Neuronal stem cell (in vitro differentiated cells): ENCODE measurements around the gene NDUFS7.

Experiments
- DNase-seq: peaks from one replicate; pipeline ENCODE4 v3.0.0-alpha.2; 2013; ENCODE audit warnings: low spot score
- H2AFZ ChIP-seq: one replicate; pipeline ENCODE4 v1.6.1; 2013; ENCODE audit warnings: mild to moderate bottlenecking, low read length, inconsistent platforms
- H2AK5ac ChIP-seq: 2 replicates; pipeline ENCODE4 v1.6.1; 2013; ENCODE audit warnings: low read depth, mild to moderate bottlenecking, inconsistent platforms, low read length, moderate library complexity, mixed read lengths
- H2BK120ac ChIP-seq: 2 replicates; pipeline ENCODE4 v1.6.1; 2013; ENCODE audit warnings: low read depth, mild to moderate bottlenecking, inconsistent platforms, low read length, moderate library complexity, mixed read lengths
- H2BK12ac ChIP-seq: one replicate; pipeline ENCODE4 v1.6.1; 2013; ENCODE audit warnings: low read length, inconsistent platforms
- H2BK15ac ChIP-seq: 2 replicates; pipeline ENCODE4 v1.6.1; 2013; ENCODE audit warnings: mild to moderate bottlenecking, low read length, inconsistent platforms, mixed read lengths
- H2BK5ac ChIP-seq: one replicate; pipeline ENCODE4 v1.6.1; 2013; ENCODE audit warnings: inconsistent platforms, mild to moderate bottlenecking, low read length, moderate library complexity
- H3K14ac ChIP-seq: one replicate; pipeline ENCODE4 v1.6.1; 2013; ENCODE audit warnings: low read length, inconsistent platforms
- H3K18ac ChIP-seq: 2 replicates; pipeline ENCODE4 v1.6.1; 2013; ENCODE audit warnings: low read length, inconsistent platforms
- H3K23ac ChIP-seq: 2 replicates; pipeline ENCODE4 v1.6.1; 2013; ENCODE audit warnings: low read depth, mild to moderate bottlenecking, mixed read lengths, low read length, inconsistent platforms; ENCODE audit not compliant: poor library complexity
- H3K27ac ChIP-seq: replicated peaks from 3 replicates; pipeline ENCODE4 v1.5.1; 2013; ENCODE audit warnings: low read length, inconsistent platforms
- H3K27me3 ChIP-seq, 3 experiments: 2 replicates each; pipeline ENCODE4 v1.6.1; 2013; ENCODE audit warnings: low read length in 3 of 3, mild to moderate bottlenecking in 2 of 3, inconsistent platforms in 1 of 3, low read depth in 1 of 3, mixed read lengths in 1 of 3, moderate library complexity in 1 of 3; ENCODE audit not compliant: control insufficient read depth in 3 of 3, insufficient read depth in 3 of 3
- H3K36me3 ChIP-seq, 2 donors: replicated peaks in 1 of 2; 2 replicates each; pipeline ENCODE4 v1.6.1; 2013; ENCODE audit warnings: low read length in 2 of 2; ENCODE audit not compliant: control insufficient read depth in 2 of 2, insufficient read depth in 2 of 2
- H3K4ac ChIP-seq: 2 replicates; pipeline ENCODE4 v1.6.1; 2013; ENCODE audit warnings: inconsistent platforms, mild to moderate bottlenecking, low read length, moderate library complexity
- H3K4me1 ChIP-seq, 2 donors: 1 replicate in 1 of 2; 2 replicates in 1 of 2; pipeline ENCODE4 v1.6.1; 2013; ENCODE audit warnings: low read length in 2 of 2, low read depth in 1 of 2; ENCODE audit not compliant: control insufficient read depth in 2 of 2, insufficient read depth in 1 of 2
- H3K4me2 ChIP-seq: one replicate; pipeline ENCODE4 v1.6.1; 2013; ENCODE audit warnings: mild to moderate bottlenecking, low read length, inconsistent platforms; ENCODE audit not compliant: insufficient read depth, poor library complexity, severe bottlenecking
- H3K4me3 ChIP-seq, 2 donors: 2 replicates each; pipeline ENCODE4 v1.5.1; 2013; ENCODE audit warnings: low read length in 2 of 2, mild to moderate bottlenecking in 2 of 2, inconsistent platforms in 1 of 2, moderate library complexity in 1 of 2
- H3K79me1 ChIP-seq: one replicate; pipeline ENCODE4 v1.6.1; 2013; ENCODE audit warnings: low read depth, mild to moderate bottlenecking, inconsistent platforms, low read length, moderate library complexity
- H3K9ac ChIP-seq: one replicate; pipeline ENCODE4 v1.6.1; 2013; ENCODE audit warnings: mild to moderate bottlenecking, low read depth, low read length, inconsistent platforms; ENCODE audit not compliant: poor library complexity
- H3K9me3 ChIP-seq, 2 donors: replicated peaks in 1 of 2; 2 replicates each; pipeline versions ENCODE3 to v1.6.1; 2013; ENCODE audit warnings: low read length in 2 of 2, mild to moderate bottlenecking in 2 of 2, inconsistent platforms in 1 of 2, low read depth in 1 of 2, mixed read lengths in 1 of 2, moderate library complexity in 1 of 2; ENCODE audit not compliant: control insufficient read depth in 2 of 2, insufficient read depth in 1 of 2
- H4K8ac ChIP-seq: one replicate; pipeline ENCODE4 v1.6.1; 2013; ENCODE audit warnings: low read depth, mild to moderate bottlenecking, inconsistent platforms, low read length, moderate library complexity
- H4K91ac ChIP-seq: one replicate; pipeline ENCODE4 v1.6.1; 2013; ENCODE audit warnings: low read length, low read depth, mild to moderate bottlenecking, inconsistent platforms; ENCODE audit not compliant: poor library complexity
- WGBS, 2 donors: extraction: QIAGEN DNeasy Blood & Tissue Kit; methylation state at CpG; one replicate each; pipeline ENCODE4 v1.1.7; 2013; ENCODE audit warnings: missing lambda C conversion rate in 2 of 2, mixed read lengths in 1 of 2; ENCODE audit not compliant: insufficient read length in 2 of 2, insufficient replicate concordance in 1 of 2; ENCODE audit errors: extremely low coverage in 2 of 2; 5-methylcytosine and 5-hydroxymethylcytosine counted together

NDUFS7 gene

GRCh38 chr19:1425102-1425837 lies 41.6 kb downstream of the NDUFS7 start:
- Histone ChIP-seq H3K9ac (peak overlapping the region; percentile 30), H3K27ac (no peak overlapping the region), H2AK5ac (no peak overlapping the region), H4K8ac (no peak overlapping the region), H3K4me2 (no peak overlapping the region), H3K79me1 (peaks cover 32% of the 10 kb centered on the region), H3K9me3 (no peaks in the 10 kb centered on the region), H3K14ac (no peak overlapping the region), H2AFZ (no peak overlapping the region), H3K18ac (no peak overlapping the region), H2BK5ac (peak overlapping the region; percentile 66), H3K23ac (peak overlapping the region; percentile 20), H3K4me1 (peaks cover 12 to 25% of the 10 kb centered on the region in 2 donors), H3K27me3 (no peaks in the 10 kb centered on the region), H2BK15ac (no peak overlapping the region), H3K36me3 (peaks cover 50 to 92% of the 10 kb centered on the region in 2 donors), H2BK12ac (no peak overlapping the region), H4K91ac (no peak overlapping the region), H3K4me3 (no peak overlapping the region), H3K4ac (no peak overlapping the region), H2BK120ac (no peak overlapping the region)
- WGBS, 2 donors = no CpG with 5 or more reads among the region's 33 CpGs
- DNase-seq = no peak

GRCh38 chr19:1425902-1426301 lies 42.2 kb downstream of the NDUFS7 start:
- Histone ChIP-seq H3K18ac (no peak overlapping the region), H2AK5ac (no peak overlapping the region), H2BK15ac (no peak overlapping the region), H3K9me3 (no peaks in the 10 kb centered on the region), H3K79me1 (peaks cover 29% of the 10 kb centered on the region), H3K4me1 (peaks cover 12 to 25% of the 10 kb centered on the region in 2 donors), H3K9ac (peak overlapping the region; percentile 12), H3K36me3 (peaks cover 48 to 88% of the 10 kb centered on the region in 2 donors), H3K27me3 (no peaks in the 10 kb centered on the region), H3K14ac (no peak overlapping the region), H3K4me3 (no peak overlapping the region), H2BK5ac (peak overlapping the region; percentile 7), H4K91ac (no peak overlapping the region), H3K27ac (no peak overlapping the region), H2AFZ (no peak overlapping the region), H4K8ac (no peak overlapping the region), H3K4ac (no peak overlapping the region), H2BK120ac (no peak overlapping the region), H2BK12ac (no peak overlapping the region), H3K4me2 (no peak overlapping the region), H3K23ac (no peak overlapping the region)
- no CpG with 5 or more reads among the region's 14 CpGs for WGBS, 2 donors
- no peak for DNase-seq

- Histone ChIP-seq H3K23ac (no peak overlapping the region), H3K9ac (no peak overlapping the region), H3K4me2 (no peak overlapping the region), H2BK120ac (no peak overlapping the region), H4K91ac (no peak overlapping the region), H4K8ac (no peak overlapping the region), H3K79me1 (peaks cover 26% of the 10 kb centered on the region), H2AFZ (no peak overlapping the region), H3K4me1 (peaks cover 12 to 25% of the 10 kb centered on the region in 2 donors), H3K14ac (no peak overlapping the region), H2BK12ac (no peak overlapping the region), H2BK15ac (no peak overlapping the region), H3K27ac (no peak overlapping the region), H3K36me3 (peaks cover 46 to 85% of the 10 kb centered on the region in 2 donors), H3K27me3 (no peaks in the 10 kb centered on the region), H3K4me3 (no peak overlapping the region), H2AK5ac (no peak overlapping the region), H2BK5ac (no peak overlapping the region), H3K18ac (no peak overlapping the region), H3K9me3 (no peaks in the 10 kb centered on the region), H3K4ac (no peak overlapping the region)
- WGBS, 2 donors = no CpG with 5 or more reads among the region's 9 CpGs
- DNase-seq = no peak
Measured at GRCh38 chr19:1426736-1427135, 43.0 kb downstream of the NDUFS7 start.

- Histone ChIP-seq H3K9me3 (no peaks in the 10 kb centered on the region), H3K36me3 (peaks cover 48 to 85% of the 10 kb centered on the region in 2 donors), H2AFZ (no peak overlapping the region), H4K8ac (no peak overlapping the region), H3K14ac (no peak overlapping the region), H3K4ac (no peak overlapping the region), H3K4me3 (no peak overlapping the region), H2BK5ac (no peak overlapping the region), H3K9ac (no peak overlapping the region), H3K4me2 (no peak overlapping the region), H3K27ac (no peak overlapping the region), H3K4me1 (peaks cover 12 to 25% of the 10 kb centered on the region in 2 donors), H3K23ac (no peak overlapping the region), H3K27me3 (no peaks in the 10 kb centered on the region), H2AK5ac (no peak overlapping the region), H3K18ac (no peak overlapping the region), H3K79me1 (peaks cover 29% of the 10 kb centered on the region), H2BK12ac (no peak overlapping the region), H2BK120ac (no peak overlapping the region), H4K91ac (no peak overlapping the region), H2BK15ac (no peak overlapping the region)
- WGBS, 2 donors = no CpG with 5 or more reads among the region's 27 CpGs
- DNase-seq = no peak
Measured at GRCh38 chr19:1427221-1427920, 43.7 kb downstream of the NDUFS7 start.
